ENCODE data around the gene SLMAP. TPM values are rescaled to one million over a fixed set of nuclear protein-coding genes. Genes with fewer than 3 reads are reported as not detected.

Gene SLMAP
- total RNA-seq, 1 experiment from 2014 or later = 49.2 TPM

DNA sequence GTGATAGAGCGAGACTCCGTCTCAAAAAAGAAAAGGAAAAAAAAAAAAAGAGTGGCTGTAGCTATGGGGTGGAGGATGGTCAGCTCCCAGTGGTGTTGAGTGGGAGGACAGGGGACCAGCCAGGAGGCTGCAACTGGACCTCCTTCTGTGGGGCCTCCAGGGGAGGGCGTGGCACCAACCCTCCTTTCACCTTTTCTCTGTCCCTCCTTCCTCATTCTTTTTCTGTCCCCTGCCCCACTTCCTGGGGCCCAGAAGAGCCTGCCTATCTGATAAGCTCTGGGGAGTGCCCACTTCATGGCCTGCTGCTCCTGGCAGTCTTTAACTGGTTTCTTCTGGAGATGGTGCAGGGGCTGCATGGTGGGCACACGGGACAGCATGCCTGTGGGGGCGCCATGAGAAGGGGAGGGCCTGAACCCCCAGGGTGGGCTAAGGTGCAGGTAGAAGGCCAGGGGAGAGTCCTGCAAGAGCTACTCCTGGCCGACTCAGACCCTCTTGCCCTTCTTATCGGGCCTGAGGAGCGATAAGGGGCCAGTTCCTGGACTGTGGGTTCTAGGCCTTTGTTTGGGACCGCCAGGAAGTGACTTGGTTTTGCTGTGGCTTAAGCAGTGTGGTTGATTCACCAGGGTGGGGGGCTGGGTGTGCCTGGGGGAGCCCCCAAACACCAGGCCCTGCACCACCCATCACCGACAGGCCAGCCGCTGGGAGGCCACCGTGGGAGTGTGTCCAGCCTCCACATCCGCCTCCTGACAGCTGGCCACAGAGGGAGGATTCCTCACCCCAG, 202.7 kb downstream of the SLMAP start:
- TF ChIP-seq TCF7L2 (IDR thresholded peaks at IDR 0.05; ENCODE audit: low read depth, low read length) (no peak), CTCF (IDR thresholded peaks at IDR 0.05) (no peak), SIN3A (IDR thresholded peaks at IDR 0.05; ENCODE audit: borderline replicate concordance, insufficient read depth, low read depth, low read length) (no peak), POLR2AphosphoS5 (IDR thresholded peaks at IDR 0.05; ENCODE audit: low read depth, low read length) (no peak)
- TF ChIP-seq, protein P1, sequence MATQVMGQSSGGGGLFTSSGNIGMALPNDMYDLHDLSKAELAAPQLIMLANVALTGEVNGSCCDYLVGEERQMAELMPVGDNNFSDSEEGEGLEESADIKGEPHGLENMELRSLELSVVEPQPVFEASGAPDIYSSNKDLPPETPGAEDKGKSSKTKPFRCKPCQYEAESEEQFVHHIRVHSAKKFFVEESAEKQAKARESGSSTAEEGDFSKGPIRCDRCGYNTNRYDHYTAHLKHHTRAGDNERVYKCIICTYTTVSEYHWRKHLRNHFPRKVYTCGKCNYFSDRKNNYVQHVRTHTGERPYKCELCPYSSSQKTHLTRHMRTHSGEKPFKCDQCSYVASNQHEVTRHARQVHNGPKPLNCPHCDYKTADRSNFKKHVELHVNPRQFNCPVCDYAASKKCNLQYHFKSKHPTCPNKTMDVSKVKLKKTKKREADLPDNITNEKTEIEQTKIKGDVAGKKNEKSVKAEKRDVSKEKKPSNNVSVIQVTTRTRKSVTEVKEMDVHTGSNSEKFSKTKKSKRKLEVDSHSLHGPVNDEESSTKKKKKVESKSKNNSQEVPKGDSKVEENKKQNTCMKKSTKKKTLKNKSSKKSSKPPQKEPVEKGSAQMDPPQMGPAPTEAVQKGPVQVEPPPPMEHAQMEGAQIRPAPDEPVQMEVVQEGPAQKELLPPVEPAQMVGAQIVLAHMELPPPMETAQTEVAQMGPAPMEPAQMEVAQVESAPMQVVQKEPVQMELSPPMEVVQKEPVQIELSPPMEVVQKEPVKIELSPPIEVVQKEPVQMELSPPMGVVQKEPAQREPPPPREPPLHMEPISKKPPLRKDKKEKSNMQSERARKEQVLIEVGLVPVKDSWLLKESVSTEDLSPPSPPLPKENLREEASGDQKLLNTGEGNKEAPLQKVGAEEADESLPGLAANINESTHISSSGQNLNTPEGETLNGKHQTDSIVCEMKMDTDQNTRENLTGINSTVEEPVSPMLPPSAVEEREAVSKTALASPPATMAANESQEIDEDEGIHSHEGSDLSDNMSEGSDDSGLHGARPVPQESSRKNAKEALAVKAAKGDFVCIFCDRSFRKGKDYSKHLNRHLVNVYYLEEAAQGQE (IDR thresholded peaks at IDR 0.05; ENCODE audit: insufficient read depth in 1 of 2, low read depth in 2 of 2, low read length in 1 of 2) = no peak
- H3K4me3 ChIP-seq (ENCODE audit: low read depth in 2 of 2, low read length in 2 of 2) = no peak overlapping the region
- in situ Hi-C loops (cut with HindIII; ENCODE audit: low pct_unique_long_range_greater_than_20kb, low sequenced_read_pairs) (no loop called here), intact Hi-C loops (cut with micrococcal nuclease; ENCODE audit: unreplicated experiment) (loop anchor here (10.0 kb wide), 1 partner anchor 216 kb away; no protein-coding TSS in a partner anchor)
- CTCF ChIA-PET = no interaction called here
- no peak overlapping the region for H3K27ac ChIP-seq (ENCODE audit: low read length)
- H3K4me1 ChIP-seq (ENCODE audit: control insufficient read depth, insufficient read depth, low read length) = no peaks in the 10 kb centered on the region
- H3K27me3 ChIP-seq (ENCODE audit: control insufficient read depth, insufficient read depth, low read length) = no peaks in the 10 kb centered on the region
- no peak for DNase-seq (ENCODE audit: low read depth, low spot score)
- no peaks in the 10 kb centered on the region for H3K36me3 ChIP-seq (ENCODE audit: control insufficient read depth, insufficient read depth, low read length)
- H3K9me3 ChIP-seq (ENCODE audit: control insufficient read depth, insufficient read depth, low read depth, low read length) = no peaks in the 10 kb centered on the region
- BruUV-seq (replicated peaks) = no TSS peak
- no peak for ATAC-seq
- POLR2A ChIA-PET = no interaction called here

- H3K27me3 ChIP-seq (ENCODE audit: control insufficient read depth, insufficient read depth, low read length) = no peaks in the 10 kb centered on the region
- no peaks in the 10 kb centered on the region for H3K9me3 ChIP-seq (ENCODE audit: control insufficient read depth, insufficient read depth, low read depth, low read length)
- H3K4me3 ChIP-seq (ENCODE audit: low read depth in 2 of 2, low read length in 2 of 2) = no peak overlapping the region
- no peak for DNase-seq (ENCODE audit: low read depth, low spot score)
- ChIA-PET CTCF (interaction anchor here (0.5 kb wide), 1 partner anchor 16 kb away, joined by 4 read pairs; no protein-coding TSS in a partner anchor), POLR2A (no interaction called here)
- TF ChIP-seq, protein P1 (IDR thresholded peaks at IDR 0.05; ENCODE audit: insufficient read depth in 1 of 2, low read depth in 2 of 2, low read length in 1 of 2) = no peak
- TF ChIP-seq TCF7L2 (IDR thresholded peaks at IDR 0.05; ENCODE audit: low read depth, low read length) (no peak), CTCF (IDR thresholded peaks at IDR 0.05) (no peak), POLR2AphosphoS5 (IDR thresholded peaks at IDR 0.05; ENCODE audit: low read depth, low read length) (no peak), SIN3A (IDR thresholded peaks at IDR 0.05; ENCODE audit: borderline replicate concordance, insufficient read depth, low read depth, low read length) (no peak)
- H3K27ac ChIP-seq (ENCODE audit: low read length) = no peak overlapping the region; the same call in 1 of the 2 replicates
- ATAC-seq = no peak
- H3K36me3 ChIP-seq (ENCODE audit: control insufficient read depth, insufficient read depth, low read length) = no peaks in the 10 kb centered on the region
- BruUV-seq (replicated peaks) = no TSS peak
- in situ Hi-C loops (cut with HindIII; ENCODE audit: low pct_unique_long_range_greater_than_20kb, low sequenced_read_pairs) = no loop called here
- no peaks in the 10 kb centered on the region for H3K4me1 ChIP-seq (ENCODE audit: control insufficient read depth, insufficient read depth, low read length)
- intact Hi-C loops (cut with micrococcal nuclease; ENCODE audit: unreplicated experiment) = loop anchor here (10.0 kb wide), 1 partner anchor 215 kb away; no protein-coding TSS in a partner anchor
Observed at GRCh38 chr3:57959423-57960173, 203.5 kb downstream of the SLMAP start.
